GOT3 (cell line): Measurements from ENCODE around the gene MCHR1.
"Not testable (repeated sequence)": the region's sequence is repeated elsewhere in the genome, so short reads cannot be mapped to it uniquely, and the experiment has no call there.

ENCODE experiments used
- DNase-seq: peaks from one replicate; lab custom pipeline; 2025; ENCODE audit warnings: mixed read lengths; lab: John Stamatoyannopoulos, UW

Gene MCHR1

GRCh38 chr22:40679249-40679963 lies at the start of gene MCHR1:
Gene MCHR1, plus strand, starts transcription at chr22:40679484. Its CDS starts 169 bp downstream, at chr22:40679653.
- no peak for DNase-seq

GRCh38 chr22:40631925-40632324 lies 47.4 kb upstream of the MCHR1 start:
- no peak for DNase-seq

GRCh38 chr22:40633036-40633435 lies 46.2 kb upstream of the MCHR1 start:
- no peak for DNase-seq

GRCh38 chr22:40634119-40634903 lies 45.0 kb upstream of the MCHR1 start:
- DNase-seq = no peak

- no peak for DNase-seq
Measured at GRCh38 chr22:40635043-40635939, 44.0 kb upstream of the MCHR1 start.

- DNase-seq = no peak
Measured at GRCh38 chr22:40635940-40636379, 43.3 kb upstream of the MCHR1 start.

GRCh38 chr22:40636380-40637182 lies 42.7 kb upstream of the MCHR1 start, which contains the start of gene MRTFA:
Gene MRTFA, minus strand, starts transcription at chr22:40636719.
- peak; percentile 99 for DNase-seq

GRCh38 chr22:40637183-40638150 lies 41.8 kb upstream of the MCHR1 start:
- DNase-seq = no peak

- no peak for DNase-seq
Measured at GRCh38 chr22:40638261-40638660, 41.0 kb upstream of the MCHR1 start.

GRCh38 chr22:40641269-40641668 lies 38.0 kb upstream of the MCHR1 start:
- DNase-seq = no peak

- no peak for DNase-seq
Measured at GRCh38 chr22:40642316-40642715, 37.0 kb upstream of the MCHR1 start.

GRCh38 chr22:40645579-40646197 lies 33.6 kb upstream of the MCHR1 start:
- no peak for DNase-seq

GRCh38 chr22:40648386-40648785 lies 30.9 kb upstream of the MCHR1 start:
- no peak for DNase-seq

- no peak for DNase-seq
Measured at GRCh38 chr22:40651057-40651456, 28.2 kb upstream of the MCHR1 start.

- DNase-seq = peak; percentile 94
Measured at GRCh38 chr22:40651563-40652501, 27.5 kb upstream of the MCHR1 start.

GRCh38 chr22:40653361-40653760 lies 25.9 kb upstream of the MCHR1 start:
- DNase-seq = no peak

- DNase-seq = no peak
Measured at GRCh38 chr22:40654522-40655167, 24.6 kb upstream of the MCHR1 start.

- DNase-seq = not testable (repeated sequence)
Measured at GRCh38 chr22:40655941-40656340, 23.3 kb upstream of the MCHR1 start.
